Suprapubic skin (tissue), 3 donors: Measurements from ENCODE around the gene USB1.

Experiments used
- POLR2A ChIP-seq, 2 donors: fragments of 450-650 bp; IDR thresholded peaks; one replicate each; pipeline ENCODE4 v1.6.1; 2017; ENCODE audit warnings: antibody characterized with exemption in 2 of 2, mild to moderate bottlenecking in 2 of 2, moderate library complexity in 2 of 2
- TF ChIP-seq, protein P1 (sequence below), 2 donors: fragments of 200-600 bp in 1 of 2; fragments of 450-650 bp in 1 of 2; sonication (generic) in 1 of 2; IDR thresholded peaks; one replicate each; pipeline ENCODE4 v1.5.1; 2016 to 2019; ENCODE audit warnings: antibody characterized with exemption in 2 of 2, mild to moderate bottlenecking in 1 of 2, moderate library complexity in 1 of 2

DNA sequence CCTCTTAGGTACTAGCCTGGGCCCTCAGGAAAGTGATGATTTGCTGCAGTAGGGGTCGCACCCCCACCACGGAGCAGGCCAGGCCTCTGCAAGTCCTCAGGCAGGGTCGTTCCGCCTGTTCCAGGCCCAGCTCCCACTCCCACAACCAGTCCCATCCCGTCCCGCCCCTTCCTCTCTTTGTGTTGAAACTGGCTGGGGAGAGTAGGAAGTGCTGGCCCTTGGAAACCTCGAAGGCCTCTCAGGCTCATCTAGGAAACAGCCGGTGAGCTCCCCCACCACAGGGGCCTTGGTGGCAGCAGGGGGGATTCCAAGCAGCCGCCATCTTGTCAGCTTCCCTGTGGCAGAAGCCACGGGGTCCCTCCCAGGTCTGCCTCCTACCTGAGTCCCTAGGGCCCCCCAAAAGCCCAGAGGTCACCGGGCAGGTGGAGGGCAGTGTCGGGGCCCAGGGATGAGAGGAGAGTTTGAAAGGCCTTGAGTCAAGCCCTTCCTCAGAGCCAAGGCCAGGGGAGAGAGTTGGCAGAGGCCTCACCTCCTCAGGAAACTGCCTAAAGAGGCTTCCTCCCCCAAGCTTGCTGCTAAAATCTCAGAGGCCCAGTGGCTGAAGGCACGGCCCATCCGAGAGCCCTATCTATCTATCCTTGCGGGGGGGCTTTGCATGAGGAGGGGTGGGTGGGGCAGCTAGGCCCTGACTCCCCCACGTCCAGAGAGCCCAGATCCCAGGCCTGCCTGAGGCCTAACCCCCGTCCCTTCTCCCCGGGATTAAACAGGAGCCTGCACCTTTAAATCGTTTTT is 46.5 kb downstream of the USB1 start:
- no peak for TF ChIP-seq POLR2A (IDR thresholded peaks at IDR 0.05)
- TF ChIP-seq, protein P1, sequence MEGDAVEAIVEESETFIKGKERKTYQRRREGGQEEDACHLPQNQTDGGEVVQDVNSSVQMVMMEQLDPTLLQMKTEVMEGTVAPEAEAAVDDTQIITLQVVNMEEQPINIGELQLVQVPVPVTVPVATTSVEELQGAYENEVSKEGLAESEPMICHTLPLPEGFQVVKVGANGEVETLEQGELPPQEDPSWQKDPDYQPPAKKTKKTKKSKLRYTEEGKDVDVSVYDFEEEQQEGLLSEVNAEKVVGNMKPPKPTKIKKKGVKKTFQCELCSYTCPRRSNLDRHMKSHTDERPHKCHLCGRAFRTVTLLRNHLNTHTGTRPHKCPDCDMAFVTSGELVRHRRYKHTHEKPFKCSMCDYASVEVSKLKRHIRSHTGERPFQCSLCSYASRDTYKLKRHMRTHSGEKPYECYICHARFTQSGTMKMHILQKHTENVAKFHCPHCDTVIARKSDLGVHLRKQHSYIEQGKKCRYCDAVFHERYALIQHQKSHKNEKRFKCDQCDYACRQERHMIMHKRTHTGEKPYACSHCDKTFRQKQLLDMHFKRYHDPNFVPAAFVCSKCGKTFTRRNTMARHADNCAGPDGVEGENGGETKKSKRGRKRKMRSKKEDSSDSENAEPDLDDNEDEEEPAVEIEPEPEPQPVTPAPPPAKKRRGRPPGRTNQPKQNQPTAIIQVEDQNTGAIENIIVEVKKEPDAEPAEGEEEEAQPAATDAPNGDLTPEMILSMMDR (IDR thresholded peaks at IDR 0.05) = no peak
